ENCODE measurements around the gene SMPX.
"Not testable (repeated sequence)": the region's sequence is repeated elsewhere in the genome, so short reads cannot be mapped to it uniquely, and the experiment has no call there.

Gene SMPX

DNA sequence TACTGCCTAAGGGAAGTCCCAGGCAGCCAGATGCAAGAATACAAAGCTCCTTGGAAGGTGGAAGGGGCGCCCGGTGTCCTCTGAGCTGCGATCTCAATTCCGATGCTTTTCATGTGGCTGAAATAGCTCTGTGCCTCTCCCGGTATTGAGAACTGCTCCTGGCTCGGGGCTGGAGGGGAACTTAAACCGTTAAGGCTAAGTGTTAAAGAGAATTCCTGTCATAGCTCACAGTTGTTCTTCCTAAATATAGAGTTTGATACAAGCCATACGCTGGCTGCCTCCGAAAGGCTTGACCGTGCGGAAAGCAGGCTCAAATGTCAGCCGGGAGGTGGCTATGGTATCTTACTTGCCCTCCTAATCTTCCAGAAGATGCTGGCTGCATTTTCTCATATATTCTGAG is at the start of gene SMPX:
Gene SMPX, minus strand, starts transcription at position 157 of the 400 bp plus-strand sequence. CDS start 3,826 bp downstream, outside the sequence.
- DNase-seq, result no peak

DNA sequence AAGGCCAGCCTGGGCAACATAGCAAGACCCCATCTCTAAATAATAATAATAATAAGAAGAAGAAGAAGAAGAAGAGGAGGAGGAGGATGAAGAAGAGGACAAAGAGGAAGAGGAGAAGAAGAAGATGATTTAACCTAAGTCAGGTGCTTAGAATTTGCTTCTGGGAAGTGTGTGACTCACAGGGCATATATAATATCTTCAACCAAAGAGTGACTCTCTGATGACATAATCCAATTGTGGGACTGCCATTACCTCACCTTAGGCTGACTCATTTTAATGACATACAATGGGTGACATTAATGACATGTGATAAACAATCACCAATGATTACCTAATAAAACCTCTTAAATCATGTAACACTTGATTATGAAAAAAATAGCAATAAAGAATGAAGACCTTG is 48.8 kb upstream of the SMPX start:
- DNase-seq, result no peak

DNA sequence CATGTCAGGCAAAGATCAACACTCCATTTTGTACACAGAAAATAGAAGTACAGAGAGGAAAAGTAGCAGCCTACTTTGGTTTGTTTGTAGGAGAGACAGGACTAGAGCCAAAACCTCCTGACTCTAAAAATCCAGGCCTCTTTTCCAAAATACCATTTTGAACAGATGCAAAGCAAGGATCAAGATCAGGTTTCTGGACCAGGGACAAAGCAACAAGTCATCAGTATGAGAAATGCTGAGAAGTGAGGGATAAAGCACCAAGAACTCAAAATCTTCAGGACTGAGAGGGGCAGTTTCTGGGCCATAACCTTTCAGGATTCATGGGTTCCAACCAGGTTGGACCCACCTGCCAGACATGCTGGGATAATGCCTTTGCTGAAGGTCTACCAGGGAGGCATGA is 44.9 kb upstream of the SMPX start:
- DNase-seq, result no peak

DNA sequence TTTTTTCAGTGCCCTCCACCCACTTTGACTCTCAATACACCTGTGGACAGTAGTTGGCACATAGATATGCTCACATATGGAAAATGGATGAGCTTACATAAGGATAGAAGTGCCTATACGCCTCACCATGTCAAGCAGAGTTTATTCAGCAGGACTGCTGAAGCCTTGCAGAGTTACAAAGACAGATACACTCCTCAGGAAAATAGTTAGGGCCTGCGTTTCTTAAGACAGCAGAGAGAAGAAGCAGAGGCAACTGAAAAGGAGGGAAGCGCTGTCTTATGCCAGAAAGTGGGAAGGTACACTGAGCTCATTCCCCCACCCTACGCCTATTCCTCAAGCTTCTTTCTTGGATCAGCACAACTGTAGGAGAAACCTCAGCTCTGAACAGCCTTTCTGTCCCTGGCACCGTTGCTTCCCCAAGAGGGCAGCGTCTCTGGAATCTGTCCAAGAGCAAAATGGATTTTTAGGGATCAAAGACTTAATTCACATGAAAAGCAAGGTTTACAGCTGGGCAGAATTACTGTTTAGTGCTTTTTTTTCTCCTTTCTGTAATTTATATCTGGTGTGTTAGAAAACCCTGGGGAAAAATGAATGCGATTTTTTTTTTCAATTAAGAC is 44.2 kb upstream of the SMPX start:
- no peak for DNase-seq

DNA sequence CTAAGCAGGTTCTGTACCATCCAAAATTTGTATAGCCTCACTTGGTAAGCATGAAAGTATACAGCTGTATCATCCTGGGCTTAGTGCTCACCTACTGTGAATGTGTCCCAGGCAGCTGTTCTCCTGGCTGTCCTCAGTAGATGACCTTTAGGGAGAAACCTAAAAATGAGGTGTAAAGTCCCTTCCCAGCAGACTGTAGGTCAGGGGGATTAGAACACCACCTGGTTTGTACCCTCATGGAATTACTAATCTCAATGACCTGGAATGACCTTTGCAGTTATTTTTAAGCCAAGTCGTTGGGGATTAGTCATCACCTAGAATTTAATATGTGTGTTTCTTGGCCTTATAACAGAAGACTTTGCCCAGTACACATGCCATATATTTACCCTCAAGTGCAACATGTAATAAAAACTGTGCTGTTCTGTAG is 42.4 kb upstream of the SMPX start:
- no peak for DNase-seq

DNA sequence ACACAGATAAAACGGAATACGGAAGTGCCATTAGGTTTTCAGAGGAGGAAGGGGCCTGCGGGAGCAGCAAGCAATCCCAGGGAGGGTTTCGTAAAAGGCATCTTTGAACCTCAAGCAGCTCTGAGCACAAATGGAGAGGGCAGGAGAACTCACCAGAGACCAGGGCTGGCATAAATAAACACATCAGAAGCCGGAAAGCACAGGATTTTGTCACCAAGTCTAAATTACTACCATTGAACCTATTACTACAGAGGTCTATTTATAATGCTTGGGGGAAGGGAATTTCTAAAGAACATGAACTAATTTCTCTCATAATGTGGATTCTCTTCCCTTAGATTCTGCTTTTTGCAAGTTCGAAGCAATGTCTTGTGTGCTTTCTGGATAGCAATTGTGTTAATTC is 41.9 kb upstream of the SMPX start:
- no peak for DNase-seq

DNA sequence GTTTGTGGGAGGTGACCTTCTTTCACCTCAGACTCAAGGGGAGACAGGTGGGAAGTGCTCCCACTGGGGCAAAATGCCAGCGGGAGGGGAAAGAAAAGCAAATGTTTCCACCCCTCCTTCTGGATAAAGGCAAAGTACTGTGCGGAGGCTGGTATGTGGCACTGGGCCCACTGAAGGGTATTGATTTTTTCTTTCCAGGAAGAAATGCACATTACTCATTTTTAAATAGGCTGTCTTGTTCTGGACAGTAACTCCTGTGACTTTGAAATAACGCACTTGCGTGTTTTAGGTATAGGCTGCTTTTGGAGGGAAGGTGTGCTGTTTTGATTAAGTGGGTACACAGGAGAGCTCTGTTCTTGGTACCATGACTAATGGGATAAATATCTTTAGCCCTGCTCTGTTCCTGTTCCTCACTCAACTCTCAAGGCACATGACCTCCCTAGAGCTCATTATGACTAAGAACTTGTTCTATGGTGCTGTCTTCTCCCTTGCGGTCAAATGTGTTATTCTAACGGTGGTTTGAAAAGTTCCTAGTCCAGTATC is 40.8 kb upstream of the SMPX start:
- DNase-seq, result no peak

DNA sequence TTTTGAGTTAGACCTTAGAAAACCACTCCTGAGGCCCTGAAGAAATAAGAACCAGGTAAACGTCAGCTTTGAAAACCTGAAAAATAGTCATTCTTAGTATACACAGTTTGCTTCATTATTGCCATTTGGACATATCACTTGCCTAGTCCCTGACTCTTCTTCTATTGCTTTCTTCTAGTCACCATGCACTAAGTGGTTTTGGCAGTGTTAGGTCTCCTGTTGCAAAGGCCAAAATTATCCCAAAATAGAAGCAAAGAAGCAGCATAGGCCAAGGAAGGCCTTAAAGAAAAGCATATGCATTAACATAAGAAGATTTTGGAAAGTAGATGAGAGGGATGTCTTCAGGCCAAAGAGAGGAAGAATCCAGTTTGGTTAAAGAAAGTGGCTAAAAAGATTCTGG is 24.1 kb upstream of the SMPX start:
- no peak for DNase-seq

DNA sequence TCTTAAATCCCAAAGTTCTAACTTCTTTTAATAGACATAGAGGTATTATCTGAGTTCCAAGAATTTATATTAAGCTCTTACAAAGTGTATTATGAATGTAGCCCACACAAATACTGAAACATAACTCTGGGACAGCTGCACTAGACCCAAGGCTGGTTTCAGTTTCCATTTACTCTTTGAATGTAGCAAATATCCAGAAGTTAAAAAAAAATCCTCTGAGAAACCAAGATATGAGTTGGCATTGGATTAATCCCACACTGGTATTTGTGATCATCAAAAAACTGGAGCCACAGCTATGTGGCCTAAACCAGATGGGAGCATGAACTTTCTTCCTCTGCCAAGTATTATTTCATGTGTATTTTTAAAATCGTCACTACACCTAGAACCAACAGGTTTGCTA is 23.6 kb upstream of the SMPX start:
- DNase-seq, result no peak

DNA sequence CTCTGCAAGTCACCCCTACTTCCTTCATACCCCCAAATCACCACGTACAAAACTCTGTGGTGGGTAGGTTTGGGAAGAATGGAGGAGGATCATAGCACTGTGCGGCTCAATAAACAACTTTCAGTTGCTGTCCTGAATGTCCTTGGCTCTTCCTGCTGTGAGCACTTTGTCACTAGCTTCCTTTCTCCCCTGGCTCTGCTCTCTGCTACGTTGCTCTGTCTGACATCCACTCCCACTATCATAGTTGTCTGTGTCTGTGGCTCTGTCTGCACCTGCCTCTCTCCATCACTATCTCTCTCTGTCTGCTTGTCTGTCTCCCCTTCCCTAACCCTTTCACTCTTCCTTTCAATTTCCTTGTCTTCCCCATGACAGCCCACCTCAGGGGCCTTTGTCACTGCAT is 21.2 kb upstream of the SMPX start:
- DNase-seq, result no peak

DNA sequence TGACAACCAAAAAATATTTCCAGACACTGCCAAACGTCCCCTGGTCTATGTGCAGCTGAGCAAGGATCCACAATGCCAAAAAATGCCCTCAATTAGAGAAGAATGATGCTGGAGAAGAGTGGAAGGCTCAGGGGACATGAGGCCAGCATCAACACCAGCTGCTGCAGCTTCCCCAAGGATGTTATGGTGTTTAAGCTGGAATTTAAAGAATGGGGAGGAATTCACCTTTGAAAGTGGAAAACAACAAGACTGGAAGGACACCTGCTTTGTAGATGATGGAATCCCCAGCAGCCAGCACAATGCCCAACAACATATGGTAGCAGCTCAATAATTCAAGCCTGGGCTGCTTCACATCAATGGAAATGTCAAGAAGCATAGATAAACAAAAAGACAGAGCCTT is 20.3 kb upstream of the SMPX start:
- DNase-seq, result no peak

DNA sequence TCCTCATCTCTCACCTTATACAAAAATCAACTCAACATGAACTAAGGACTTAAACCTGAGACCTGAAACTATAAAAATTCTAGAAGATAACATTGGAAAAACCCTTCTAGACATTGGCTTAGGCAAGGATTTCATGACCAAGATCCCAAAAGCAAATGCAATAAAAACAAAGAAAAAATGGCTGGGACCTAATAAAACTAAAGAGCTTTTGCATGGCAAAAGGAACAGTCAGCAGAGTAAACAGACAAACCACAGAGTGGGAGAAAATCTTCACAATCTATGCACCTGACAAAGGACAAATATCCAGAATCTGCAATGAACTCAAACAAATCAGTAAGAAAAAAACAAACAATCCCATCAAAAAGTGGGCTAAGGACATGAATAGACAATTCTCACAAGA is 17.2 kb upstream of the SMPX start:
- DNase-seq, result not testable (repeated sequence)

DNA sequence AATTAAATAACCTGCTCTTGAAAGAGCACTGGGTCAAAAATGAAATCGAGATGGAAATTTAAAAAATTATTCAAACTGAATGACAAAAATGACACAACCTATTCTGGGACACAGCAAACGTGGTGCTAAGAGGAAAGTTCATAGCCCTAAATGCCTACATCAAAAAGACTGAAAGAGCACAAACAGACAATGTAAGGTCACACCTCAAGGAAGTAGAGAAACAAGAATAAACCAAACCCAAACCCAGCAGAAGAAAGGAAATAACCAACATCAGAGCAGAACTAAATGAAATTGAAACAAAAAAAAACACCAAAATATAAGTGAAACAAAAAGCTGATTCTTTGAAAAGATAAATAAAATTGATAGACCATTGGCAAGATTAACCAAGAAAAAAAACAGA is 15.1 kb upstream of the SMPX start:
- DNase-seq, result not testable (repeated sequence)

DNA sequence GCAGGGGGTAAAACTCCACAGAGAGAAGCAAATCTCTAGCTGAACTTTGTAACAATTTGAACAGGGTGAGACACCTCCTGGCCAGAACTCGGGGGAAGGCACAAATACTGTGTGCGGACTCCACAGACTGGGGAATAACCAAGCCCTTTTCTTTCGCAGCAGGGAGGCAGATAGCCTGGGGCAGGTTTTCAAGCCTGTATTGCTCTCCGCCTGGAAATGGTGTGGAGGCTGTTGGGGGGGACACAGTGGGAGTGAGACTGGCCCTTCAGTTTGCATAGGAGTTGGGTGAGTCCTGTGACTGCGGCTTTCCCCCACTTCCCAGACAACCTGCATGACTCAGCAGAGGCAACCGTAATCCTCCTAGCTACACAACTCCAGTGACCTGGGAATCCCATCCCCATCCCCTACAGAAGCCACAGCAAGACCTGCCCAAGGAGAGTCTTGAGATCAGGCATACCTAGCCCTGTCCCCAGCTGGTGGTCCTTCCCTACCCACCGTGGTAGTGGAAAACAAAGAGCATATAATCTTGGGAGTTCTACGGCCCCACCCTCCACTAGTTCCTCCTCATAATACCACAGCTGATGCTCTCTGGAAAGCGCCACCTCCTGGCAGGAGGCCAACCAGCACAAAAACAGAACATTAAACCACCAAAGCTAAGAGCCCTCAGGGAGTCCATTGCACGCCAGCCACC is 12.9 kb upstream of the SMPX start:
- DNase-seq, result no peak

DNA sequence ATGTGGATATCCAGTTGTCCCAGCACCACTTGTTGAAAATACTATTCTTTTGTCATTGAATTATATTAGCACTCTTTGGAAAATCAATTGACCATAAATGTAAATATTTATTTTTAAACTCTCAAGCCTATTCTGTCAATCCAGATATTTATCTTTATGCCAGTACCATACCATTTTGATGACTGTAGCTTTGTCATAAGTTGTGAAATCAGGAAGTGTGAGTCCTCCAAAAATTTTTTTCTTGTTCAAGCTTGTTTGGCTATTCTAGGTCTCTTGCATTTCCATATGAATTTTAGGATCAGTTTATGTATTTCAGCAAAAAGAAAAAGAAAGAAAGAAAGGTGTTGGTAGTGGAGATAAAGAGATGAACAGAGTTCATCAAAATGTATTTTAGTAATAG is 8.2 kb upstream of the SMPX start:
- no peak for DNase-seq

DNA sequence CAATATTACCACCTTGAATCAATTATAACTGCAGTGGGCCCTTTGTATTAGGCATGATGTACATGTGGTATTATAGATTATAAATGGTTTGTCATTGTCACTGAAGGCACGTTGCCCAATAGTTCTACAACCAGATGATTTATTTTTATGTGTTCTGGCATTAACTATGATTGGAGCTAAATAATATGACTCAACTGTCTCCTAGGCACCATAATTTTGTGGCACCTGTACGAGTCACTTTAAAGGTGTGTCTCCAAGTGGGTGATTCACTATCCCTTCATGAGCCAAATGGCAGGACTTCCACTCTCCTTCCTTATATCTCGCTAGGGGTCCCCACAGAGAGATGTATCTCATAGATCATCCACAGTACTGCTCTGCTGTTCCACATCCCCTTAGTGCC is 6.1 kb upstream of the SMPX start:
- no peak for DNase-seq

DNA sequence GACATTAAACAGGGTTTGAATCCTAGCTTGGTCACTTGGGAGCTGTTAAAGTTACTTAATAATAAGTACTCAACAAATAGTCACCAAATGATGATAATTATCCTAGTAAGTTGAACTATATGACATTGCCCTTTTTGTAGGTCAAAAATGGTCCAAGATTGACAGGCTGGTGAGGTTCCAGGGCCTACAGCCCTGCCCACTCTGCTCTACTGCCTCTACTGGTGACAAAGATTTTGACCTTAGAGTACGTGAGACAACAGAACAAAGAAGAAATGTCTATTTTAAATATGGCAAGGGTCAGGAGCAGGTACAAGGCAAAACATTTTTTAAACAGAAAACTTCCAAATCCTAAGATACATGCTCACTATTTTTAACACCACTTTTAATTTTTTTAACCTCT is 572 bp upstream of the SMPX start:
- no peak for DNase-seq

DNA sequence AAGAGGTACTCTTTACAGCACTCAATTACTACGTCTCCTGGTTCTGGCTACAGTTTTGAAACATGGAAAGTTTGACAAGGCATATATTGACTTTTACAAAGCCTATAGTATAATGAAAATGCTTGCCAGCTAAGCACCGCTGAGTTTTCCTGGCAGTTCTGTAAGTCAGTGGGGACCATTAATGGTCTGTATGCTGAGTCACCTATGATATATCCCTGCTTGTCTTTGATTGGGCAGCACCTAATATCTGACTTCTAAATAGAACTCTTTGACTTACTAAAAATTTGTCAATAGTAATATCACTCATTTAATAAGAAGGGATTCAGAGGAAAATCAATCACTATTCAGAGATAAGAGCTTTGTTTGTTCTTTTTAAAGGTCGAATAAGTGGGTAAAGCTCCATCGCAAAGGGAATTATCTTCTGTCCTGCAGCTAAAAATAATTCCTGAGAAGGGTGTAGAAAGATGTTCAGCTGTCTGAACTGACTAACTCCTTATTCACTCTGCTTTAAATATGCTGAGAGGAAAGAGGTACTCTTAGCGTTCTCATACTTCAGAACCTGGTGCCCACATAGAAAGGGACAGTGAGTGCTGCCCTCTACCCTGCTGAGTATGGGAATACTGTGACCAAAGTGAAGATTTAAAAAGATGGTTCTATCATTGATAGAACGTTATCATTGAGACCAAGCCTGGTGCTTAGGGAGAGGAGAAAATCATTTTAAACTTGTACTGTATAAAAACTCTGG is 959 bp downstream of the SMPX start:
- DNase-seq, result no peak

DNA sequence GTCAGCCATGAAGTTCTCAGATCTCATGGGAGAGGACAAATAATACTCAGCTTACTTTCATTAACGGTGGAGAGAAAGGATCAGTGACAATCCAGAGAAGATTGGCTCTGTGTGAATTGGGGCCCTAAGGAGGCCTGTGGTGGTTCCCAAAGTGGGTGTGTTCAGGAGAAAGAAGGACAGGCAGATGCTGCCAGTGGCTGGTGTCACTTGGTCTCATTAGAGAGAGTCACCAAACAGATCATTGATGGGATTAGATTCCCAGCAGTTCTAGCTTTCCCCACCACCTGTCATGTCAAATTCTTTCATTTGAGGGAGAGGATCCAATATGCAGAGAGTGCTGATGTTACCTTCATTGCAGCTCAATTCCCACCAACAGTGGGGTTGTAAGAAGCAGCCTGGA is 8.0 kb downstream of the SMPX start:
- no peak for DNase-seq

DNA sequence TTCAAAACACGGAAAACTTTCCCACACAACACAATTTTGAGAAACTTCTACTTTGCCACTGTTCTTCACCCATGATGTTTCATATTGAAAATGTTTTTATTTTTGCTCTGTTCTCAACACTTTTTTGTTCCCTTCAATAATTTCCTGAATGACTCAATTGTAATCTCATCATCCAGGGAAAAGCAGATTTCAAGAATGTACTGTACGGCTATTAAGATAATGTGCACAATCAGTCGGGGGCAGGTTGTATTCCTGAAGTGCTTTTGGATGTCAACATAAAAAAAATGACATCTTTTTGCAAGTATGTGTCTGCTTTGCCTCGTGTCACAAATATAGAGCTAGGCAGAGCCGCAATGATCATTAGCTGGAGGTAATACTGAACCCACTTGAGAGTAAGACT is 9.7 kb downstream of the SMPX start:
- no peak for DNase-seq

DNA sequence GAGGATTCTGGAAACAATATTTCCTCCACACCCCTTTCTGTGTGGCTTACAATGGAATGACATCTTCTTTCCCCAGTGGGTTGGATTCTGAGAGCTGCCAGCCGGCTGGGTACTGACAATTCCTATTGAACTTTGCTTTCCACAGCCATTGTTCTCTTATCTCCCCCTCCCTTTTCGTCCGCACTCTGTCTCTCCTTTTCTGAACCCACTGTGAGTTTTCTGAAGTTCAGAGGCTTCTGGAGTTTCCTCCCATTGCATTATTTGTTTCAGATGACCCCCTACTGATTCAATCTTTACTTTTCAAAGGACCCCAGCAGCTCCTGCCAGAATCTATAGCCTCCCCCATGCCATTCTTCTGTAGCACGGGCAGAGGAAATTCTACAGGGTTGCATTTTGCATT is 10.4 kb downstream of the SMPX start:
- DNase-seq, result no peak

DNA sequence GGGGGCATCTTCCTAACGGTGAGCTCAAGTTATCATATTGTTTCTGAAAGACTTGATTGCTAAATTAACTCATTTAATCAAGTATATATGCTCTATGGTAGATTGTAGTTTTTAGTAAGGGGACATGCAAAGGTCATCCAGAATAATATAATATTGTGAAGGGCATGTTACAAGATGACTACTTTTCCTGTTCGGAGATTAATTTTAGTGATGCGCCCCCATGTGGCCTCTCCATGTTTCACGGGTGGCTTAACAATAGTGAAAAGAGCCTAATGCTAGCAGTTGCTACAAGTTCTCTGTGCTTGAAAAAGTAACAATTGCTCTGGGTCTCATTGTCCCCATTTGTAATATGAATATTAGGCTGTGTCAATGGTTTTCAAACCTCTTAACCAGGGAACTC is 12.2 kb downstream of the SMPX start:
- no peak for DNase-seq

DNA sequence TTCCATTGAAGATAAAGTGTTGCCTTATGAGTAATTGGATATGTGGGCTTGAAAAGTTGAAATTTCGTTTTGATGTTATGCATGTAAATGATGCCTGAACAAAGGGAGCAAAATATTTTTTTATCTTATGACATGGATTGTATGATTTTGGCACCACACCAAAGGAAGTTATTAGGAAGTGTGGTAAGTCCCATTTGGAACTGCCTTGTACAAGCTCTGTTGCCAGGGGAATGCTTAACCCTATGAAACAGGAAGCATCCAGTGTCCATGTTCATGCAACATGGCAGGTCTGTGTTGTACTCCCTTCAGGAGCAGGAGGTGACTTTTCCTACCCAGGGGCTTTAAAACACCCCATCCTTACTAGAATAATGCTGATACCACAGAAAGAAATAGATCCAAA is 13.2 kb downstream of the SMPX start:
- DNase-seq, result no peak

DNA sequence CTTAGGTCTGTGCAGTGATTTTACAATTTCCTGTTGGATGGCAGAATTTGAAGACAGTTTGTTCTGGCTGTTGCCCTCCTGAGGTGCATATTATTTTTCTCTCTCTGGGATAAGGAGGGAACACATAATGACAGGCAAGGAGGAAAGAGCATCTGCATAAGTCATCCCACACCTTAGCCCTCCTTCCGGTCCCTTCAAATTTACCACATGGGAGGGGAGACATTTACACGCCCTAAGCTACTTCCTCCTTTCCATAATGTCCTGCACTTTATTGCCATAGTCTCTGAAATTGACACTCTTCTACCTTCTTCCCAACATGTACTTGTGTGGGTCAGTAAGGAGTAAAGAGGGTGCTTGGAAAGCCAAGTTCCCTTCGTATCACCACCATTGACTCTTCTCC is 13.9 kb downstream of the SMPX start:
- no peak for DNase-seq
